ENCODE measurements around the gene RPL22.

Gene RPL22

DNA sequence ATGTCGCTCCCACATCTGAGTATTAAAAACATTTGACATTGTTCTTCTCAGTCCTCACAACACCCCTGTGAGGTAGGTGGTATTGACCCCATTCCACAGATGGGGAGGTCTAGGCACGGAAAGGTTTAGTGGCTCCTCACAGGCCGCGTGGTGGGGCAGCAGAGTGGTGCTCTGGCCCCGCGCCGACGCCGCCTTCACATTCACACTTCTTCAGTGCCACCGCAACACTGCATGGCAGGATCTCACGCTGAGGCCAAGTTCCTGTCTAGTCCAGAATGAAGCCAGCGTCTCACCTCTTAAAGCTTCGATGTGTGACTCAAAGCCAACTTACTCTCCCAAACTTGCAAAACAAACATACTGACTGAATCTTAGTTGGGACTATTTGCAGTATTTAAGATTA lies 24.2 kb upstream of the RPL22 start:
- no peak for ATAC-seq
- no peak for TF ChIP-seq PPARA (CRISPR knock-in tag; IDR thresholded peaks at IDR 0.05; ENCODE audit: borderline replicate concordance)
- TF ChIP-seq, protein P1, sequence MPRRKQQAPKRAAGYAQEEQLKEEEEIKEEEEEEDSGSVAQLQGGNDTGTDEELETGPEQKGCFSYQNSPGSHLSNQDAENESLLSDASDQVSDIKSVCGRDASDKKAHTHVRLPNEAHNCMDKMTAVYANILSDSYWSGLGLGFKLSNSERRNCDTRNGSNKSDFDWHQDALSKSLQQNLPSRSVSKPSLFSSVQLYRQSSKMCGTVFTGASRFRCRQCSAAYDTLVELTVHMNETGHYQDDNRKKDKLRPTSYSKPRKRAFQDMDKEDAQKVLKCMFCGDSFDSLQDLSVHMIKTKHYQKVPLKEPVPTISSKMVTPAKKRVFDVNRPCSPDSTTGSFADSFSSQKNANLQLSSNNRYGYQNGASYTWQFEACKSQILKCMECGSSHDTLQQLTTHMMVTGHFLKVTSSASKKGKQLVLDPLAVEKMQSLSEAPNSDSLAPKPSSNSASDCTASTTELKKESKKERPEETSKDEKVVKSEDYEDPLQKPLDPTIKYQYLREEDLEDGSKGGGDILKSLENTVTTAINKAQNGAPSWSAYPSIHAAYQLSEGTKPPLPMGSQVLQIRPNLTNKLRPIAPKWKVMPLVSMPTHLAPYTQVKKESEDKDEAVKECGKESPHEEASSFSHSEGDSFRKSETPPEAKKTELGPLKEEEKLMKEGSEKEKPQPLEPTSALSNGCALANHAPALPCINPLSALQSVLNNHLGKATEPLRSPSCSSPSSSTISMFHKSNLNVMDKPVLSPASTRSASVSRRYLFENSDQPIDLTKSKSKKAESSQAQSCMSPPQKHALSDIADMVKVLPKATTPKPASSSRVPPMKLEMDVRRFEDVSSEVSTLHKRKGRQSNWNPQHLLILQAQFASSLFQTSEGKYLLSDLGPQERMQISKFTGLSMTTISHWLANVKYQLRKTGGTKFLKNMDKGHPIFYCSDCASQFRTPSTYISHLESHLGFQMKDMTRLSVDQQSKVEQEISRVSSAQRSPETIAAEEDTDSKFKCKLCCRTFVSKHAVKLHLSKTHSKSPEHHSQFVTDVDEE (CRISPR knock-in tag; IDR thresholded peaks at IDR 0.05): no peak
- TF ChIP-seq ARNTL (CRISPR knock-in tag; IDR thresholded peaks at IDR 0.05; ENCODE audit: borderline replicate concordance, low read depth): no peak
- TF ChIP-seq ZNF8 (CRISPR knock-in tag; IDR thresholded peaks at IDR 0.05): no peak
- no peak for TF ChIP-seq ESRRG (CRISPR knock-in tag; IDR thresholded peaks at IDR 0.05)
- TF ChIP-seq GLIS3 (CRISPR knock-in tag; IDR thresholded peaks at IDR 0.05): no peak
- no peak for TF ChIP-seq TCF4 (CRISPR knock-in tag; IDR thresholded peaks at IDR 0.05; ENCODE audit: borderline replicate concordance)
- TF ChIP-seq ZFP3 (CRISPR knock-in tag; IDR thresholded peaks at IDR 0.05): no peak
- no peak for TF ChIP-seq OSR1 (CRISPR knock-in tag; IDR thresholded peaks at IDR 0.05)
- TF ChIP-seq ISL1 (CRISPR knock-in tag; IDR thresholded peaks at IDR 0.05): no peak

DNA sequence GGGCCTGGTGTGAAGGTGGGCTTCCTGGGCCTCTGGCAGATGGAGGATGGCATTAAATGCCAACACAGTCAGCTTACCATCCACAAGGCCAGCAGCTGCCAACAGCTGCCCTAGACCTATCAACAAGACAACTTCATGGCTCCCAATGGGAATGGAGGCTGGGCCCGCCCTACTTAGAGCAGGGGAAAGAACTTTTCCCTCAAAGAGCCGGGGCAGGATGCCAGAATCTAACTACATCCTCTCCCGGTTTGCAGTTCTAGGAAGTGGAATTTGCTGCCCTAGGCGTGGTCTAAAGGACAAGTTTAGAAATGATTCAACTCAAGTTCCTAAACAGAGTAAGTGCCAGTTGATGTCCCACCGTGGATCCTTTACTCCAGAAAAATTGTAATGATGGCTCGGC lies 23.2 kb upstream of the RPL22 start:
- no peak for TF ChIP-seq TOX (CRISPR knock-in tag; IDR thresholded peaks at IDR 0.05; ENCODE audit: borderline replicate concordance)
- TF ChIP-seq ZFP3 (CRISPR knock-in tag; IDR thresholded peaks at IDR 0.05): no peak
- TF ChIP-seq ZNF565 (CRISPR knock-in tag; conservative IDR thresholded peaks at IDR 0.05; ENCODE audit: low read depth): no peak
- TF ChIP-seq, protein P1 (CRISPR knock-in tag; IDR thresholded peaks at IDR 0.05): no peak
- no peak for TF ChIP-seq ZNF8 (CRISPR knock-in tag; IDR thresholded peaks at IDR 0.05)
- TF ChIP-seq CSDC2 (CRISPR knock-in tag; IDR thresholded peaks at IDR 0.05): no peak
- no peak for TF ChIP-seq OSR1 (CRISPR knock-in tag; IDR thresholded peaks at IDR 0.05)

DNA sequence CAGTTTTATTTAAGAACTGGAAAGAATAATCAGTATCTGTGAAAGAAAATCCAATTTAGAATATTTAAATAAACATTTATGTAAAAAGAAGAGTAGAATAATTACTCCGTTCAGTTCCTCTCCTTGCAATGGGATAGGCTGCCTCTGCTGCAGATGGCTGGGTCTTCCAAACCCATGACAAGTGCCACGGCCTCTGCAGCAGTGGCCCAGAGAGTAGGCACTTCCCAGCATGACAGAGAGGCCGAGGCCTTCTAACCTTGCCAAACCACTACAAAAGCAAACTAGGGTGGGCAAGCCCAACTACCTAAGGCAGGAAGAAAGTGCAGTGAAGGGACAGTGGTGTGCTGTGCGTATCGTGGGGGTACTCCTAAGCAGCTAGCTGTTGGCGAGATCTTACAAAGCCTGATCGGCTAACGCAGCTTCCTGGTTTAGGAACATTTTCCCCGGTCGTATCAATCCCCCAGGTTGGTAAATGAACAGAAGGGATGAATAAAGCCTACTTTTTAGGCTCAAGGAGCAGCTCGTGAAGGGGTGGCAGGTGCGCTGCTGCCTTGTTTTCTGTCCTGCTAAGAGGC lies 21.9 kb upstream of the RPL22 start:
- TF ChIP-seq RARB (CRISPR knock-in tag; IDR thresholded peaks at IDR 0.05): no peak
- no peak for TF ChIP-seq ISL1 (CRISPR knock-in tag; IDR thresholded peaks at IDR 0.05)
- no peak for TF ChIP-seq OSR1 (CRISPR knock-in tag; IDR thresholded peaks at IDR 0.05)
- TF ChIP-seq, protein P2, sequence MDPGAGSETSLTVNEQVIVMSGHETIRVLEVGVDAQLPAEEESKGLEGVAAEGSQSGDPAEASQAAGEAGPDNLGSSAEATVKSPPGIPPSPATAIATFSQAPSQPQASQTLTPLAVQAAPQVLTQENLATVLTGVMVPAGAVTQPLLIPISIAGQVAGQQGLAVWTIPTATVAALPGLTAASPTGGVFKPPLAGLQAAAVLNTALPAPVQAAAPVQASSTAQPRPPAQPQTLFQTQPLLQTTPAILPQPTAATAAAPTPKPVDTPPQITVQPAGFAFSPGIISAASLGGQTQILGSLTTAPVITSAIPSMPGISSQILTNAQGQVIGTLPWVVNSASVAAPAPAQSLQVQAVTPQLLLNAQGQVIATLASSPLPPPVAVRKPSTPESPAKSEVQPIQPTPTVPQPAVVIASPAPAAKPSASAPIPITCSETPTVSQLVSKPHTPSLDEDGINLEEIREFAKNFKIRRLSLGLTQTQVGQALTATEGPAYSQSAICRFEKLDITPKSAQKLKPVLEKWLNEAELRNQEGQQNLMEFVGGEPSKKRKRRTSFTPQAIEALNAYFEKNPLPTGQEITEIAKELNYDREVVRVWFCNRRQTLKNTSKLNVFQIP (CRISPR knock-in tag; IDR thresholded peaks at IDR 0.05; ENCODE audit: borderline replicate concordance, low read depth): no peak
- TF ChIP-seq ESRRG (CRISPR knock-in tag; IDR thresholded peaks at IDR 0.05): no peak
- TF ChIP-seq SNAI2 (CRISPR knock-in tag; IDR thresholded peaks at IDR 0.05): no peak
- TF ChIP-seq, protein P1 (CRISPR knock-in tag; IDR thresholded peaks at IDR 0.05): no peak
- no peak for TF ChIP-seq ZC3H10 (CRISPR knock-in tag; IDR thresholded peaks at IDR 0.05)
- TF ChIP-seq ZNF70 (CRISPR knock-in tag; IDR thresholded peaks at IDR 0.05): no peak
- TF ChIP-seq TOX (CRISPR knock-in tag; IDR thresholded peaks at IDR 0.05; ENCODE audit: borderline replicate concordance): no peak
- no peak for TF ChIP-seq PPARA (CRISPR knock-in tag; IDR thresholded peaks at IDR 0.05; ENCODE audit: borderline replicate concordance)
- no peak for TF ChIP-seq ZNF565 (CRISPR knock-in tag; conservative IDR thresholded peaks at IDR 0.05; ENCODE audit: low read depth)
- TF ChIP-seq ZFP3 (CRISPR knock-in tag; IDR thresholded peaks at IDR 0.05): no peak
- no peak for TF ChIP-seq ZFP30 (CRISPR knock-in tag; IDR thresholded peaks at IDR 0.05)
- TF ChIP-seq BACH2 (CRISPR knock-in tag; IDR thresholded peaks at IDR 0.05; ENCODE audit: borderline replicate concordance): no peak
- TF ChIP-seq CSDC2 (CRISPR knock-in tag; IDR thresholded peaks at IDR 0.05): no peak
- TF ChIP-seq ARNTL (CRISPR knock-in tag; IDR thresholded peaks at IDR 0.05; ENCODE audit: borderline replicate concordance, low read depth): no peak
- ATAC-seq: no peak

More for the DNA sequence above, 23.2 kb upstream of the RPL22 start:
- no peak for ATAC-seq
